G401.6 (cell line): ENCODE data around the gene WNT5A.

Experiments
- FAIRE-seq: peaks from 2 replicates; lab custom pipeline; 2012; peaks lifted over from hg19 to GRCh38; lab: Jason Lieb, UNC

WNT5A gene

DNA sequence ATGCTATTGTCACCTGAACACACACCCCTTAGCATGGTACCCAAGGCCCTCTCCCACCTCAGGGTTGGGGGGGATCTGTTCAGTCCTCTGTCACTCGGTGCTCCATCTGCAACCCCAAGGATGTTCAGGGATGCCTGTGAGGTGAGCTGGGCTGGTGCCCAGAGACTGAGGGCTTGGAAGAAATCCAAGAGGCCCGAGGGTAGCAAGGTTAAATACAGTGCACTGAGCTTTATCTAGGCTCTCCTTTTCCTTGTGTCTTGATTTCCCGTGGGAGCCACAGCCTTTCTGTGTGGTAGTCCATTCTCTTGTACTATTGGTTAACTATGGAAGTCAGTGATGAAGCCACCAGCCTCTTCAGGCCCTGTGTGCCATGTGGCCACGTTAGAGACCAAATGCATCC lies 18.7 kb upstream of the WNT5A start:
- no peak for FAIRE-seq

DNA sequence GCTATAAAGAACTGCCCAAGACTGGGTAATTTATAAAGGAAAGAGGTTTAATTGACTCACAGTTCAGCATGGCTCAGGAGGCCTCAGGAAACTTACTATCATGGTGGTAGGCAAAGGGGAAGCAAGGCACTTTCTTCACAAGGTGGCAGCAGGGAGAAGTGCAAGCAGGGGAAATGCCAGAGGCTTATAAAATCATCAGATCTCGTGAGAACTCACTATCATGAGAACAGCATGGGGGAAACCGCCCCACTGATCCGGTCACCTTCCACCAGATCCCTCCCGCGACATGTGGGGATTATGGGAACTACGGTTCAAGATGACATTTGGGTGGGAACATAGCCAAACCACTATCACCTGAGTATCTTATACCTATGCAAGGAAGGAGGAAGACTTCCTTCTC lies 18.0 kb upstream of the WNT5A start:
- FAIRE-seq = peak; percentile 81

DNA sequence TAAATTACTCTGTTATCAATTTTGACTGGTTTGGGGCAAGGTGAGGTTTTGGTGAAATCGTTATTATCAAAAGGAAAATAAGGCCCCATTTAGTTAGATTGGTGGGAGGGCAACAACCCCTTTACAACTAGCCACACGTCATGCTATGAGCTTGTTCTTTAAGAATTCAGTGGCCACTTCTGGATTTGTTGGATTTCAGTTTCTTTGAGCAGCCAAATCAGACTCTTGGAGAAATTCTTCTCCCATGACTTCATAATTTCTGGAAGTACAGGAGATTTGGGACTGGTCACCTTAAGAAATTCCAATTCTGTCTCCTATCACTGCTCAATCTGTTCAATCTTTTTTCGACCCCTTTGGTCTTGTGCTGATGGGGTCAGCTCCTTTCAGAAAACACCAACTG lies 14.8 kb upstream of the WNT5A start:
- FAIRE-seq = peak; percentile 99

DNA sequence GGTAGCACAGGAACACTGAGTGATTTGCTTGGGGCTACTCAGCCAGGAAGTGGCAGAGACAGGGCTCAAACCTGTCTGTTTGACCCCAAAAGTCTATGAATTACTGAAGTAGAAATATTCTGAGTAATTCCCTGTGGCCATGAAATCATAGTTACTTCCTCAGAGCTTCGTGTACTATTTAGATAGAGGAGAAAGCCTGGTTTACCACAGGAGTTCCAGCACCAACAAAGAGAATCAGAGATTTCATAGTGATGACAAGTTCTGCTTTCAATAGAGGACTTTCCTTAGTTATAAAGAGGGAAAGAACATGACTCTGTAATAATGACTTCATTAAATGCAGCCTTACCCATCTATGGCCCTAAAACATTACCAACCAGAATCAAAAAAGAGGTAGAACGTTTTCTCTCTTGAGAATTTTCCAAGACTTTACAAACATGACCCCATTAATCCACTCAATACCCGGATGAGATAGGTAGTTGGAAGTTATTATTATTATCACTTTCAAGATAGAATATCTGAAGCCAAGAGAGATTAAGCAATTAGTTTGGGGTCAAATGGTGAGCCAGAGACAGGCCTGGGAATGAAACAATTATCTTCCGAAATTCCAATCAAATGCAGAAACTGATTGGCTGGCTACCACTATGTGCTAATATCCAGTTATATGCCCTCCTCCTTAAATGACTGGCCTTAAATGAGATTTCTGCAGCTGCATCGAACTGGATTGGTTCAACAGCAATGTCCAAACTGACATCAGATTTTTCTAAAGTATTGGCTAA lies 13.6 kb upstream of the WNT5A start:
- FAIRE-seq = no peak

DNA sequence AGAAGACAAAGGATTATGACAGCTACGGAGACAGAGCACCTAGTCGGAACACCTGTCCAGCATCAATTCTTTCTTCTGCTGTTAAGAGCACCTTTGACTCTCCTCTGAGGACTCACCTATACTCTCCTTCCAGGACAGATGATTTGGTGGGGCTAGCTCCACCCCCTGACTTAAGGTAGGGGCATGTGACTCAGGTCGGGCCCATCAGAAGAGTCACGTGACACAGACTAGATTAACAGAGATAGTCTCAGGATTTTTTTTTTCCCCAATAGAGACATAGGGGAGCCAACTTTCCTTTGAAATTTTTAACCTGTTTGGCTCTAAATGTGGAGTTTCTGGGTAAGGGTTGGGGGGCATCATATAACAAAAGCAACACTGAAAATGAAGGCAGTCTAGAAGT lies 11.4 kb upstream of the WNT5A start:
- no peak for FAIRE-seq

DNA sequence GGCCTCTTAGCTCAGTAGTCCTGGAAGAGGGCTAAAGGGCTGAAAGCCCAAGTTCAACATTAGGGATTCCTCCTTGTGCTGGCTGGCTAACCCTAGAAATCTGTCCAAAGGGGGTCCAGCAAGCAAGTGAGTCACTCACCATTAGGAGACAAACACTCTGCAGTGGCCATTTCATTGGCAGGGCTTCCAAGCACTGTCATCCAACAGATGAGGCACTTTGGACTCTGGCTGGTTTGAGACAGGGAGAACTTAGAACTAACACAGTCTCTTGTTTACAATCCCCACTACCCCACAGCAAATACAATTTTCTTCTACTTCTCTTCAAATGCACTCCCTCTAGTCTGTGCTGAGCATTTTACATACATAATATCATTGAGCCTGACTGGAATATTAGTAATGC lies 10.1 kb upstream of the WNT5A start:
- no peak for FAIRE-seq

DNA sequence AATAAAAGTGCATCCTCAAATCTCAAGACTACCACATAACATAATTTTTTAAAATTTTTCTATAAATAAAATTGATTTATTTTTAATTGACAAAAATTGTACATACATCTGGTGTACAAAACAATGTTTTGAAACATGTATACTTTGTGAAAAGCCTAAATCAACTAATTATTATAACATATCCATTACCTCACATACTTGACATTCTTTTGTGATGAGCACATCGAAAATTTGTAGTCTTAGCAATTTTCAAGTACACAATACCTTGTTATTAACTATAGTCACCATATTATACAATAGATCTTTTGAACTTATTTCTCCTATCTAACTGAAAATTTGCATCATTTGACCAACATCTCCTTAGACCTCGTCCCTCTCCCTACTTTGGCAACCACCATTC lies 7.9 kb upstream of the WNT5A start:
- FAIRE-seq = peak; percentile 79

DNA sequence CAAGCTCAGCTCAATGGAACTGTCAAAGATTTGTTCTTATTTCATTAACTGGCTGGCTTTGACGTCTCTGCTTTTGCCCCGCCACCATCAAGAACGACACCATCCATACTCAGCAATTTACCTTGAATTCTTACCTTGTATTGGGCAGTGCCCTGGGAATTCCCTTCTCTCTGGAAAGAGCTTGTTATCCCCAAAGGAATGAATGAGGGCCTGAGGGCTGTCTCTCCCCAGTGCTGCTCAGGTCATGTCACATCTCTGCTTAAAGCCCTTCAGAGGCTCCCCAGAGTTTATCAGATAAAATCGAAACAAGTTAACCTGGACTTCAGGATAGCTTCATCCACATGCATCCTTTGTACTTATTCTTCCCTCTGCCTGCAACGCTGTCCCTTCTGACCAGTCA lies 5.9 kb upstream of the WNT5A start:
- FAIRE-seq = no peak

DNA sequence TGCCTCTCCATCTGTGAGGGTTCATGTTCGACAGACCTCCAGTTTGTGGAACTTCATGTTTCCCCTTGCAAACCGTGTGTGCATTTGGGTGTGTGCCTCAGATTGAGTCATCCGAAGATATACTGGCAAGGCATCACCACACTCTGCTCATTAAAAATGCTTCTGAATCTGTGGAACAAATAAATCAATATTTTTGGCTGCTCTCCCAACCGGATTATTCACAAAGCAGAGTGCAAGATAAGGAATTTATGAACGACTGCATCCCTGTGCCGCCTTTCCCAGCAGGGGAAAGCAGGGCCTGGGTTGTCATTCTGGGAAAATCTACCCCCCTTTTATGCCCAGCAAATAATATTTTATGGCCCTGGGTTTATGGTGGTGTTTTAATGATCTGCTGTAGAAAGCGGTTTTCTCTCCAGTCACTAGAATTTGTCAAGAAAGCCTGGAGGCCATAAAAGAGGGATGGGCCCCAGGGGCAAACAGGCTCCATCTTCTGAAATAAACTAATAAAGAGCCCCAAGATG lies 4.2 kb upstream of the WNT5A start:
- no peak for FAIRE-seq

DNA sequence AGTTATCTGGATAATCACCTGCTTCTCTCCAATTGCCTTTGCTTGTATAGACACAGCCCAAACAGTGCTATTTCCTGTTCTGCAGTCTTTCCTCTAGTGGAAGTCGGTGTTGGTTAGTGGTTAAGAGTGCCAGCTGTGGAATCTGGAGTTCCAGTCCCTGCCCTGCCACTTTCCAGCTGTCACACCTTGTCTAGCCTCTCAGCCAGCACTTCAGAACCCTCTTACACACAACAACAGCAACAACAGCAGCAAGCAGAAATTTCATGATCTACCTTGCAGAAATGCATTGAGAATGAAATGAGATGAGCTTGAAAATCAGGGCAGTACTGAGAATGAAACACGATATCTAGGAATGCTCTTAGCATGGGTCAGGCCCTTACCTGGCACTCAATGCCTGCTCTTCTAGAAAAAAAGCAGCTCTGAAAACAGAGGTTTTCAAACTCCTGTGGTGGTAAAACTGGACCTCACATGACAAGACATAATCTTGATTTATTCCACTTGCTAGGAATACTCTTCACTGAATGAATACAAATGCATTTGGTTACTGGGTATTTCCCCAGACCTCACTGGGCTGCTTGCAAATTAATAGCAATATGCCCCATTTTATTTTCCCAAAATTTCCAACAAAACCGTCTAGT lies 3.3 kb upstream of the WNT5A start:
- peak; percentile 80 for FAIRE-seq

DNA sequence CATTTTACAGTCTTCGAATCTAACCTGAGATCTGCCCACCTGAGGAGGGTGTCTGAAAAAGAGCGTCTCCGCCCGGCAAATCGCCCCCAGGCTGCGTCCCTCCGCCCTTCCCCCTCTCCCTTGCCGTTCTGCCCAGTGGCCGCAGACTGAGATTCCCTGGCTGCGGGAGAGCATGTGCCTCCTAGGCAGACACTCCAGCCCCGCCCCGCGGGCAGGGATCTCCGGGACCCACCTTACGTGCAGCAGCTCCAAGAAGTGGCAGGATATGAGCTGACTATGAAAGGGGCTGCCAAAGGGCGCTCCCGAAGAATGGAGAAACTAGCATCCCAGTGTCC lies 2.7 kb upstream of the WNT5A start:
- peak; percentile 91 for FAIRE-seq

DNA sequence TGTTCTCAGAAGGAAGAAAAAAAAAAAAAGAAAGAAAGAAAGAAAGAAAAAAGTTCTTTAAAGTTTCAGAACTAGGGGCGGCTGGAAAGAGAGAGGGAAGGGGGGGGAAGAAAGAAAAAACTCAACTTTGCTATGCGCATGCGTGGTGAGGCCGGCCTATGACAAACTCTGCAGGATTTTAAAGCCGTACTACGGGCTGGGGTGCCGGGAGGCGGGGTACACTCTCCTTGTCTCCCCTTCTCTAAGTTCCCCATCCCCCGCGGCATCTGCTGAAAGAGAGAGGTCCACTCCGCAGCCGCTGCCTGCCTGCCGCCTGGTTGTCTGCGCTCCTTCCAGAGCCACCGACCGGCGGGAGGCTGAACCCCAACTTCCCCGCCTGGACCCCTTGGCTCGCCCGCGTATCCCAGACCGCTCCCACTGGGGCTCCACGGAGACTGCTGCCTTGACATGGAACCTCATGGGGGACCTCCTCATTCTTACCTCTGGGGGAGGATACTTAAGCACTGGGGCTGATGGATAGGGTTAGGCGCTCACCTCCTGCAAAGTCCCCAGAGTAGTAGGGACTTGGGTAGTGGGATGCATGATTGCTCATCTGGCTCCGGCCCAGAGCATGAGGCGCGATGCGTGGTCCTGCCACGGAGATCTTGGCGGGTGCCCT lies 1.4 kb upstream of the WNT5A start:
- peak; percentile 95 for FAIRE-seq

DNA sequence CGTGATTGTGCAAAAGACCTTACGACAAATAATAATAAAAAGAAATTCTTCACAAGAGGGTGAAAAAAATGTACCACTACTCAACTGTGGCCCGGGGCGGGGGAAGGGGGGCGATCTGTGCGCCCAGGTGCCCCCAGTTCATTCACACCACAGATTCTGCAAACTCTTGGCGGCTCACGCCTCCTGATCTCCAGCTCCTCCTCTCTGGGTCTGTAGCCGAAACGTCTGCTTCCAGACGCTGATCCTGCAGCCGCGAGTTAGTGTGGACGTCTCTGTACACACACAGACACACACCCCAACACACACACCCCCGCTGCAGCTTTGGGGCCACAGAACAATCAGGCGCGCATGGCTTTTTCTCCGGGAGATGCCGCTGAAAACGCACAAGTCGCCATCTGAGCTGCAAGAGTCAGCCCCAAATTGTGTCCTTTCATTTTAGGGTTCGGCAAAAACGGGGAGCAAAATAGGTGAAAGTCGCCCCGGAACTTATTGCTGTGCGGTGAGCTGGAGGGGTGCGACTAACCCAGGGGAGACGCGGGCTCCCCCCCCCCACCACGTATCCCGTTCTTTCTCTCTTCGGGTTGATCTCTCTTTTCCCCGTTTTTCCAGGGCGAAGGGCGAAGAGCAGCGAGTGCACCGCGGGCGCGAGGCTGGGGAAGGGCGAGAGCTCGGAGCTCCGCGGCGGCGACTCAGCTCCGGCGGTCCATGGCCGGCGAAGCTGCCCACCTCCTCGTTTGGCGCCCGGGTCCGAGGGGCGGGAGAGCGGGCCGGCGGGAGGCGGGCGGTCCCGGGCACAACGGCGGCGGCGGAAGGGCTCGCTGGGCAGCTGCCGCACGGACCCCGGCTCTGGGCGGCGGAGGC lies 505 bp upstream of the WNT5A start:
- FAIRE-seq = peak; percentile 81

DNA sequence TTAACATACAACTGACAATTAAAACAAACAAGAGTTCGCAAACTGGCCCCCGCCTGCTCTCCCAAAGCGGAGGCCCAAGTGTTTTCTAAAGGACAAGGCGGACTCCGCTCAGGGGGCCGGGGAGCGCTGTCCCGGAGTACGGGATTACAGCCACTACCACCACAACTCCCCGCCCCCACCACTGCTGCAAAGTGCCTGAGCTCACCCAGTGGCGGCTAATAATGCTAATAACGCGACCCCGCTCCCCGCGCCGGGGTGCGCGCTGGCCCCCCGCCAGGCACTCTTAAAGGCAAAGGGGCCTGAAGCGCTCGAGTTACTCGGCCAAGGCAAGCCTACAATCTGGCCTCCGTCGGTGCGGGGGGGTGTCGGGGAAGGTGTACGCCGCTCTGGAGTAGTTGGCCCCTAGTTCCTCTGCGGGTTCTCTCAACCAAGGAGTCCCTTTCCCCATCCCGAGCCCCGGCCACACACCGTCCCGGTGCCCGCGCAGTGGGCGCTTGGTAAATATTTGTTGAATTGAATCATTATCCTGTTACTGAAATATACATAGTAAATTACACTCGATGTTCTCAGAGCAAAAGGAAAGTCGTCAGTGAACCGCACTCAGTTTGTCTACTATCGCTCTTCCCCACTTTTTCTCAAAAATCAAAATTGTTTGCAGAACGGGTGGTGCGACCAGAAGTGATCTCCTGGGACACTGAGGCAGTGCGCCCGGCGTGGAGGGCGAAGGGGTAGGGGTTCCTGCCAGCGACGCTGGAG lies 827 bp downstream of the WNT5A start:
- peak; percentile 93 for FAIRE-seq

DNA sequence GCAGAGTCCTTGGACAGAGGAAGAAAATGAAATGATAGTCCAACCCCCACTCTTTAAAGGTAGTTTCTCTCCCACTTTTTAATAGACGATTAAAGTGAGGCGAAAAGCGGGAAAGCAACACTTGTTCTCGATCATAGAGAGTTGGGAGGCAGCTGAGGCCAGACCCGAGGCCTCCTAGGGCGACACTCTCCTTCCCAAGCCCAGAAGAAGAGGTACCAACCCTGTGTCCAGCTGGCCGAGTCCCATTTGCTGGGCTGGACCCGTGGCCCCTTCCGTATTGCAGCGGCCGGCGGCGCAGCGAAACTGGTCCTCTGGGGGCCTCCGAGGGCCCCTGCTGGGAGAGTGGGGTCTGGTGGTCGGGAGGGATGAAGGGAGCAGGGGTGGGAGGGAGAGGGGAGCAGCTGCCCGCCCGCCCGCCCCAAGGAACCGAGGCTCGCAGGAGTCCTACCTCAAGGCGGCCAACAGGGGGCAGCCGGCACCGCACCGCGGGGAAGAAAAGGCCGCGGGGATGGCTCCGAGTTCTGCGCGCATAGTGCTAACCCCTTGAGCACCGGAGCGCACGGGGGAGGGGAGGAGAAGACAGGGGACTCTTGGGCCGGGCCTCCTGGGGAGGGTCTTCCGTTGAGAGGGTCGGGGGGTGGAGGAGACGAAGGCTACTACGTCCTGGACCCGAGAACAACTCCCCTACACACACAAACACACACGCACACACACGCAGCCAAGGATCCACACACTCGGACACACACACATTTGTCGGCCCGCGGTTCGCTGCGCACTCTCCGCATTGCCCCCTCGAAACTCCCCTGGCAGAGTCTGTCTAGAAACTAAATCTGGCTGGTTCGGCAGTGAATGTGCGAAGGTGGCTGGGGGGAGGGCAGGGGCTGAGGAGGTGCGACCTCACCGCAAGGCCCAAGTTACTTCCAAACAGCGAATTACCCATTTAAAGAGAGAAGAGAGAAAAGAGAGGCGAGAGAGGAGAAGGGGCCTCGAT lies 2.0 kb downstream of the WNT5A start:
- no peak for FAIRE-seq

DNA sequence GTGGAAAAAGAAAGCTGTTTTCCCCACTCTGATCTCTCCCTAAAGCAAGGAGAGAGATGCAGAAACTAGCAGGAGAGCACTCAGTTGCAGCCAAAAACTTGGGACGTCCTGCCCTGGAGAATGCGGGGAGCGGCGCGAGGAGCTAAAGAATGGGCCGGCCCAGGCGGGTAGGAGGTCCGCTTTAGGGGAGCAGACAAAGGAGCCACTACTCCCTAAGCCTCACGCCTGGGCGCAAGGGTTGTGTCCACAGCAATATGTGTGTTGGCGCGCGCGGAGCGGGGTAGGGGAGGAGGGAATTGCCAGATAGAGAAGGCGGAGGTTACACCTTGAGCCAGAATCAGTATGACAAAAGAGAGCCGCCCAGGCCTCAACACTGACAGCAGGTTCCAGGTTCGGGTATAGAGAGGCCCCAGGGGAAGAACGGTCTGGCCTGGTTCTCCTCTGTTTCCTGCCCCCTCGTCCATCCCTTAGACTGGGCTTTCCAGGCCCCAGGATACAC lies 2.9 kb downstream of the WNT5A start:
- no peak for FAIRE-seq

DNA sequence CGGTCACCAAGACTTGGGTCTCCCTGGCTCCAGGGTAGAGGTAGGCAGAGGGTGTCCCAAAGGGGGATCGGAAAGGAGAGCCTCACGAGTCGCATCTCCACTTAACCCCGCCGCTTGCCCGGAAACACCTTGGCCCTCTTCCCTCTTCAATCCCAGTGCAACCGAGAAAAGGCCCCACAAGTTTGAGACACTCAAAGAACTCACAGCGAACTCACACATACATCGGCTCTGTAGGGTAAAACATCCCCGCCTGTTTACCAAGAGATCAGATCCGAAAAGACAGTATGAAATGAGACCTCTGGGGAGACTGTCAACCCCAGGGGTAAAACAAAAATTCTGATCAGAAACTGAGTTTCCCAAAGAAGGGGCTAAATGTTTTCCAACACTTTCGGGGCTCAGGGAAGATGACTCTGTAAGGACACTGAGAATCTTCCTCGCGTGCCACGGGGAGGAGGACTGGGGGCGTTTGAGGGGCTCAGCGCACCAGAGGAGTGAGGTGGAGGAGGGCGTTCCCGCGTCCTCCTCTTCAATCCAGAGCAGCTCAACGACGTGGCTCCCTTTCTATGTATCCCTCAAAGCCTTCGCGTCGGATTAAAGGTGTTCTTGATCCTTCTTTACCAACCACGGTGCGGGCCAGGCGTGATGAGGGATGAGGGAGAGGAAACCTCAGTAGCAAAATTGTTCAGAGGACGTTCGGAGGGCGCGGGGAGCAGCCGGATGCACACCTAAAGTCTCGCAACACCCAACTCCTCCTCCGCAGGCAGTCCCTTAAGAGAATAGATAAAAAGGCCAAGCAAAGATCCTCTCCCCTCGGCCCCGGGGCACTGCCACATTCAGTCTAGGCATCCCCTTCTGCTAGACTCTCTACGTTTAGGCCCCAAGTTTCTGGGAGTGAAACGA lies 3.7 kb downstream of the WNT5A start:
- FAIRE-seq = no peak

DNA sequence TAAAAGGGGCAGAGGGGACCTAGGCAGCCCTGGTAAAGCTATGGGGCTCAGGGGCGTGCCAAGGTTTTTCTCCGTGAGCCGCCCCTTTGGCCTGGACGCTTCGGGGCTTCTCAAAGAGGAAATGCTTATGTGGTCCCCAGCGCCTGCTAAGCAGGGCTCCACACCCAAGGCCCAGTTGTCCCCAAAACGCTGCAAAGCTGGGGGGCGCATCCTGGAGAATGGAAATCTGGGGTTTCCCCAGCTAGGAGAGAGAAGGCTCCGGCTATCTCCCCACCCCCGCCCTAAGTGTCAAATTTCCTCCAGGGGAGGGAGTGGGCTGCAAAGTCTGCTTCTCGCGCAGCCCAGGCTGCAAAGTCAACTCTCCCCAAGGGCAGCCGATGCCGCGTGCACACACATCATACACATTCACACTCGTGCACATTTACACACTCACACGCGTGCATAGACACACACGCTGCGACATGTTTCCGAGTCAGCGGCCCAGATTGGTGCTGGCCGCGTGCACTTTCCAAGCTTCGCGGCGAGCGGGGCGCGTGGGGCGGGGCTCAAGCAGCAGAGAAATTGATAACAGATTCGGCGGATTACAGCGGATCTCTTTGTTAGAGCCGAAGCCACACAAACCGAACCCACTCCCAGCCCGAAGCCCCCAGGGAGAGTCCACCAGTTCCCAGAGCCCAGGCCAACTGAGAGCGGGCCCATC lies 4.5 kb downstream of the WNT5A start:
- no peak for FAIRE-seq
